Liver (tissue), 9 donors: ENCODE data around the gene LGALS8. TPM values are rescaled to one million over a fixed set of nuclear protein-coding genes. Genes with fewer than 3 reads are reported as not detected.
"Not testable (repeated sequence)": the region's sequence is repeated elsewhere in the genome, so short reads cannot be mapped to it uniquely, and the experiment has no call there.

Experiments used
- DNase-seq: peaks from one replicate; pipeline ENCODE4 v3.0.0-alpha.2; 2017; ENCODE audit warnings: low spot score
- H3K27ac ChIP-seq, 2 donors: one replicate each; pipeline ENCODE4 v1.7.0; 2013; ENCODE audit warnings: inconsistent platforms in 2 of 2, low read length in 2 of 2, control low read depth in 1 of 2, low read depth in 1 of 2, mild to moderate bottlenecking in 1 of 2
- H3K27me3 ChIP-seq, 4 donors: one replicate each; pipeline versions ENCODE4 v1.6.1 to v1.7.0; 2013; ENCODE audit warnings: low read length in 3 of 4, inconsistent platforms in 1 of 4, mild to moderate bottlenecking in 1 of 4, moderate library complexity in 1 of 4; ENCODE audit not compliant: control insufficient read depth in 4 of 4, insufficient read depth in 4 of 4
- H3K36me3 ChIP-seq, 4 donors: one replicate each; pipeline versions ENCODE4 v1.6.1 to v1.7.0; 2013; ENCODE audit warnings: low read length in 3 of 4, mild to moderate bottlenecking in 3 of 4, low read depth in 1 of 4, moderate library complexity in 1 of 4; ENCODE audit not compliant: control insufficient read depth in 4 of 4, insufficient read depth in 3 of 4
- H3K4me1 ChIP-seq, 4 donors: one replicate each; pipeline versions ENCODE4 v1.6.1 to v1.7.0; 2013; ENCODE audit warnings: low read length in 3 of 4, mild to moderate bottlenecking in 3 of 4, moderate library complexity in 1 of 4; ENCODE audit not compliant: control insufficient read depth in 4 of 4, insufficient read depth in 4 of 4
- H3K4me3 ChIP-seq, 3 donors: one replicate each; pipeline versions ENCODE4 v1.6.1 to v1.7.0; 2013; ENCODE audit warnings: low read length in 3 of 3, control low read depth in 1 of 3, low read depth in 1 of 3, mild to moderate bottlenecking in 1 of 3
- H3K9ac ChIP-seq, 2 donors: one replicate each; pipeline ENCODE4 v1.7.0; 2013; ENCODE audit warnings: low read length in 2 of 2, mild to moderate bottlenecking in 2 of 2, moderate library complexity in 2 of 2, control low read depth in 1 of 2, low read depth in 1 of 2
- H3K9me3 ChIP-seq, 4 donors: one replicate each; pipeline versions ENCODE4 v1.6.1 to v1.7.0; 2013; ENCODE audit warnings: low read length in 3 of 4; ENCODE audit not compliant: control insufficient read depth in 4 of 4
- EGR1 ChIP-seq, 2 donors: IDR thresholded peaks; 2 replicates each; pipeline ENCODE4 v1.6.1; 2016 to 2018; ENCODE audit warnings: antibody characterized with exemption in 2 of 2, low read depth in 2 of 2
- FOXA1 ChIP-seq: IDR thresholded peaks from 2 replicates; pipeline ENCODE4 v1.6.1; 2016; ENCODE audit warnings: antibody characterized with exemption
- GABPA ChIP-seq, 2 donors: IDR thresholded peaks in 1 of 2; conservative IDR thresholded peaks in 1 of 2; 2 replicates each; pipeline ENCODE4 v1.6.1; 2016; ENCODE audit warnings: antibody characterized with exemption in 2 of 2, mild to moderate bottlenecking in 1 of 2, moderate library complexity in 1 of 2
- HNF4A ChIP-seq, 2 donors: conservative IDR thresholded peaks; 2 replicates each; pipeline ENCODE4 v1.6.1; 2016; ENCODE audit warnings: antibody characterized with exemption in 2 of 2, mild to moderate bottlenecking in 2 of 2
- HNF4G ChIP-seq: IDR thresholded peaks from 2 replicates; pipeline ENCODE4 v1.6.1; 2016; ENCODE audit warnings: antibody characterized with exemption
- JUND ChIP-seq, 2 donors: IDR thresholded peaks; 2 replicates each; pipeline ENCODE4 v1.6.1; 2016; ENCODE audit warnings: antibody characterized with exemption in 2 of 2
- NR2F2 ChIP-seq: IDR thresholded peaks from 2 replicates; pipeline ENCODE4 v1.6.1; 2016; ENCODE audit warnings: antibody characterized with exemption
- RAD21 ChIP-seq, 2 donors: IDR thresholded peaks; 2 replicates each; pipeline ENCODE4 v1.6.1; 2016; ENCODE audit warnings: antibody characterized with exemption in 2 of 2, mild to moderate bottlenecking in 2 of 2
- REST ChIP-seq: IDR thresholded peaks from 2 replicates; pipeline ENCODE4 v1.6.1; 2016; ENCODE audit warnings: antibody characterized with exemption, mild to moderate bottlenecking
- RXRA ChIP-seq, 2 donors: IDR thresholded peaks; 2 replicates each; pipeline ENCODE4 v1.6.1; 2017 to 2018; ENCODE audit warnings: antibody characterized with exemption in 2 of 2, mild to moderate bottlenecking in 1 of 2
- SP1 ChIP-seq: IDR thresholded peaks from 2 replicates; pipeline ENCODE4 v1.6.1; 2018; ENCODE audit warnings: antibody characterized with exemption, mild to moderate bottlenecking
- TAF1 ChIP-seq: conservative IDR thresholded peaks from 2 replicates; pipeline ENCODE4 v1.6.1; 2016; ENCODE audit warnings: antibody characterized with exemption, mild to moderate bottlenecking
- YY1 ChIP-seq: IDR thresholded peaks from 2 replicates; pipeline ENCODE4 v1.6.1; 2016; ENCODE audit warnings: antibody characterized with exemption, mild to moderate bottlenecking
- WGBS: extraction: QIAGEN DNeasy Blood & Tissue Kit; methylation state at CpG from one replicate; pipeline ENCODE4 v1.1.7; 2013; 5-methylcytosine and 5-hydroxymethylcytosine counted together
- polyA plus RNA-seq, 2 donors: library from polyadenylated mRNA; stranded (reverse) in 1 of 2; unstranded in 1 of 2; fragments of 200-250 nt in 1 of 2; fragments of >200 nt in 1 of 2; fragmentation: Nextera tagmentation in 1 of 2; extraction: Ambion mirVana in 1 of 2; gene quantifications; one replicate each; pipeline versions ENCODE4 v1.2.1 to v1.2.3, GENCODE V29; 2013 to 2015
- total RNA-seq, 2 donors: library from RNA; depleted of rRNA; stranded (reverse); fragments of >200 nt; gene quantifications; one replicate each; pipeline ENCODE4 v1.2.3, GENCODE V29; 2014
- TF ChIP-seq, protein P1 (sequence below): IDR thresholded peaks from 2 replicates; pipeline ENCODE4 v1.6.1; 2016; ENCODE audit warnings: antibody characterized with exemption
- TF ChIP-seq, protein P2 (sequence below): fragments of 150-350 bp; IDR thresholded peaks from 2 replicates; pipeline ENCODE4 v1.5.1; 2017; ENCODE audit warnings: improper control_type of control experiment, low read depth, low read length; ENCODE audit not compliant: missing input control
- TF ChIP-seq, protein P3 (sequence below): IDR thresholded peaks from 2 replicates; pipeline ENCODE4 v1.6.1; 2016; ENCODE audit warnings: antibody characterized with exemption
- donor health status: healthy.
- donor health status: healthy.
- donor health status: healthy.
- donor health status: healthy.
- donor health status: healthy.

The LGALS8 gene
- total and polyA plus RNA-seq, 4 donors = 20.7 to 75.9 (median 50.4) TPM

DNA sequence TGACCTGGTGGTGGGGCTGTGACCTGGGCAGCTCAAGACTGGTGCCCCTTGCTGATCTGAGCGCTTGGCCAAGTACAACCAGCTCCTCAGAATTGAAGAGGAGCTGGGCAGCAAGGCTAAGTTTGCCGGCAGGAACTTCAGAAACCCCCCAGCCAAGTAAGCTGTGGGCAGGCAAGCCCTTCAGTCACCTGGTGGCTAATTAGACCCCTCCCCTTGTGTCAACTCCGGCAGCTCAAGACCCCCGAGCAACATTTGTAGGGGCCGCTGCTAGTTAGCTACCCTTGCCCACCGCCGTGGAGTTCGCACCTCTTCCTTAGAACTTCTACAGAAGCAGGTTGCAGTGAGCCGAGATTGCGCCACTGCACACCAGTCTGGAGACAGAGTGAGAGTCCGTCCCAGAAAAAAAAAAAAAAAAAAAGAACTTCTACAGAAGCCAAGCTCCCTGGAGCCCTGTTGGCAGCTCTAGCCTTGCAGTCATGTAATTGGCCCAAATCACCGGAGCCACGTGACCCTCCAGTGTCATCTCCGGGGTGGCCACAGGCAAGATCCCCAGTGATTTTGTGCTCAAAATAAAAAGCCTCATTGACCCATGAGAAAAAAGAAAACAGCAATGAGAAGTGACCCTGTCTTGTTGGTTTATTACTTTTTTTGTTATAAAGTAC, 39.3 kb upstream of the LGALS8 start:
- no peak overlapping the region for H3K27ac ChIP-seq
- H3K27me3 ChIP-seq = no peaks in the 10 kb centered on the region
- TF ChIP-seq REST = no peak
- TF ChIP-seq, protein P1, sequence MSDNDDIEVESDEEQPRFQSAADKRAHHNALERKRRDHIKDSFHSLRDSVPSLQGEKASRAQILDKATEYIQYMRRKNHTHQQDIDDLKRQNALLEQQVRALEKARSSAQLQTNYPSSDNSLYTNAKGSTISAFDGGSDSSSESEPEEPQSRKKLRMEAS = no peak
- TF ChIP-seq NR2F2 = no peak
- TF ChIP-seq, protein P2, sequence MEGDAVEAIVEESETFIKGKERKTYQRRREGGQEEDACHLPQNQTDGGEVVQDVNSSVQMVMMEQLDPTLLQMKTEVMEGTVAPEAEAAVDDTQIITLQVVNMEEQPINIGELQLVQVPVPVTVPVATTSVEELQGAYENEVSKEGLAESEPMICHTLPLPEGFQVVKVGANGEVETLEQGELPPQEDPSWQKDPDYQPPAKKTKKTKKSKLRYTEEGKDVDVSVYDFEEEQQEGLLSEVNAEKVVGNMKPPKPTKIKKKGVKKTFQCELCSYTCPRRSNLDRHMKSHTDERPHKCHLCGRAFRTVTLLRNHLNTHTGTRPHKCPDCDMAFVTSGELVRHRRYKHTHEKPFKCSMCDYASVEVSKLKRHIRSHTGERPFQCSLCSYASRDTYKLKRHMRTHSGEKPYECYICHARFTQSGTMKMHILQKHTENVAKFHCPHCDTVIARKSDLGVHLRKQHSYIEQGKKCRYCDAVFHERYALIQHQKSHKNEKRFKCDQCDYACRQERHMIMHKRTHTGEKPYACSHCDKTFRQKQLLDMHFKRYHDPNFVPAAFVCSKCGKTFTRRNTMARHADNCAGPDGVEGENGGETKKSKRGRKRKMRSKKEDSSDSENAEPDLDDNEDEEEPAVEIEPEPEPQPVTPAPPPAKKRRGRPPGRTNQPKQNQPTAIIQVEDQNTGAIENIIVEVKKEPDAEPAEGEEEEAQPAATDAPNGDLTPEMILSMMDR = no peak
- no peak for TF ChIP-seq TAF1
- no peak for TF ChIP-seq HNF4G
- TF ChIP-seq, protein P3, sequence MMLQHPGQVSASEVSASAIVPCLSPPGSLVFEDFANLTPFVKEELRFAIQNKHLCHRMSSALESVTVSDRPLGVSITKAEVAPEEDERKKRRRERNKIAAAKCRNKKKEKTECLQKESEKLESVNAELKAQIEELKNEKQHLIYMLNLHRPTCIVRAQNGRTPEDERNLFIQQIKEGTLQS = no peak
- no peak for TF ChIP-seq SP1
- no peak for TF ChIP-seq GABPA (IDR thresholded peaks at IDR 0.05 in 1 of 2, conservative IDR thresholded peaks at IDR 0.05 in 1 of 2)
- TF ChIP-seq RAD21 (IDR thresholded peaks at IDR 0.05) = no peak
- TF ChIP-seq HNF4A (conservative IDR thresholded peaks at IDR 0.05) = no peak
- TF ChIP-seq RXRA (IDR thresholded peaks at IDR 0.05) = no peak
- no peak for TF ChIP-seq JUND (IDR thresholded peaks at IDR 0.05)
- no peak for TF ChIP-seq FOXA1
- TF ChIP-seq EGR1 (IDR thresholded peaks at IDR 0.05; ENCODE audit: low read depth in 2 of 2) = no peak
- H3K9me3 ChIP-seq = no peaks in the 10 kb centered on the region
- H3K4me3 ChIP-seq = no peak overlapping the region
- H3K9ac ChIP-seq = no peak overlapping the region
- DNase-seq = no peak
- 90% methylated on average over 14 of the region's 14 CpGs for WGBS
- no peaks in the 10 kb centered on the region for H3K4me1 ChIP-seq
- no peaks in the 10 kb centered on the region for H3K36me3 ChIP-seq

- no peak for DNase-seq
- WGBS = 80% methylated on average over 4 of the region's 4 CpGs
- no peak for TF ChIP-seq GABPA (IDR thresholded peaks at IDR 0.05 in 1 of 2, conservative IDR thresholded peaks at IDR 0.05 in 1 of 2)
- TF ChIP-seq, protein P1 = no peak
- TF ChIP-seq HNF4A (conservative IDR thresholded peaks at IDR 0.05) = no peak
- TF ChIP-seq YY1 = no peak
- peaks cover 0 to 12% (median 7%) of the 10 kb centered on the region in 4 donors for H3K4me1 ChIP-seq
- no peaks in the 10 kb centered on the region for H3K27me3 ChIP-seq
- H3K9me3 ChIP-seq = no peaks in the 10 kb centered on the region
- no peak overlapping the region for H3K4me3 ChIP-seq
- H3K27ac ChIP-seq = no peak overlapping the region
- no peaks in the 10 kb centered on the region for H3K36me3 ChIP-seq
- no peak overlapping the region for H3K9ac ChIP-seq
Measured at GRCh38 chr1:236486356-236487002, 37.3 kb upstream of the LGALS8 start.

DNA sequence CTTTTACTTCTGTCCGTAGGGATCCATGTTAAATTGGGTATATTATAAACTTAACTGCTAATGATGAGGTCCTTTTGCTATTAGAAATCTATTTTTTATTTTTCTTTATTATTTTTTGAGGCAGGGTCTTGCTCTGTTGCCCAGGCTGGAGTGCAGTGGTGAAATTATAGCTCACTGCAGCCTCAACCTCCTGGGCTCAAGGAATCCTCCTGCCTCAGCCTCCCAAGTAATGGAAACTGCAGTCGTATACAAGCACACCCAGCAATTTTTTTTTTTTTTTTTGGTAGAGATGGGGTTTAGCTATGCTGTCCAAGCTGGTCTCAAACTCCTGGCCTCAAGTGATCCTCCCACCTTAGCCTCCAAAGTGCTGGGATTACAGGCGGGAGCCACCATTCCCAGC, 34.6 kb upstream of the LGALS8 start:
- H3K9ac ChIP-seq, H3K9me3 ChIP-seq, H3K36me3 ChIP-seq, H3K27me3 ChIP-seq, H3K27ac ChIP-seq, DNase-seq, H3K4me3 ChIP-seq: not testable (repeated sequence)
- peaks cover 0 to 15% (median 10%) of the 10 kb centered on the region in 4 donors for H3K4me1 ChIP-seq
- 94% methylated on average over 3 of the region's 3 CpGs for WGBS
